ENCODE results near the gene SLC12A7.

- TF ChIP-seq EZH2 (IDR thresholded peaks at IDR 0.05) (no peak), POLR2AphosphoS5 (IDR thresholded peaks at IDR 0.05; ENCODE audit: borderline replicate concordance, low read depth, low read length) (no peak), FOXP2 (optimal IDR thresholded peaks at IDR 0.05; ENCODE audit: control extremely low read depth, extremely low read length, insufficient read depth) (no peak)
Observed at GRCh38 chr5:1029945-1030625, 81.8 kb downstream of the SLC12A7 start.

Data from SK-N-MC (cell line).